ENCODE results near the gene VASP. TPM values are rescaled to one million over a fixed set of nuclear protein-coding genes. Genes with fewer than 3 reads are reported as not detected.

VASP gene
- total and polyA plus RNA-seq, 2 donors (not counting 3 experiments of a cell fraction or from before 2014, with no cell fraction given), result 94.3 to 154 TPM

- no peaks in the 10 kb centered on the region for H3K27me3 ChIP-seq (ENCODE audit: control insufficient read depth in 2 of 2, insufficient read depth in 2 of 2, low read length in 2 of 2)
- FAIRE-seq, result no peak
Measured at GRCh38 chr19:45489216-45489855, 17.9 kb upstream of the VASP start.

More at GRCh38 chr19:45489216-45489855, 17.9 kb upstream of the VASP start:
- H3K4me1 ChIP-seq (ENCODE audit: control insufficient read depth, extremely low read depth, insufficient read depth, low read length), result peaks cover 11% of the 10 kb centered on the region
- H3K4me2 ChIP-seq (ENCODE audit: insufficient read depth, low read length), result no peak overlapping the region
- DNase-seq (ENCODE audit: low read depth, low spot score), result no peak
- dilution Hi-C loops (cut with MboI; ENCODE audit: extremely low pct_ligation_motif_present, low sequenced_read_pairs) (no loop called here), intact Hi-C loops (cut with micrococcal nuclease) (no loop called here)
- H3K79me2 ChIP-seq (ENCODE audit: control insufficient read depth, insufficient read depth, low read length), result no peaks in the 10 kb centered on the region
- no peak overlapping the region for H3K9ac ChIP-seq (replicated peaks; ENCODE audit: extremely low read depth, insufficient read depth, low read length)
- H3K9me1 ChIP-seq (replicated peaks; ENCODE audit: control insufficient read depth, extremely low read depth, insufficient read depth, low read length), result no peaks in the 10 kb centered on the region
- POLR2A ChIA-PET, result no interaction called here
- H3K4me3 ChIP-seq (replicated peaks in 1 of 3; ENCODE audit: insufficient read depth in 1 of 3, low read depth in 1 of 3, low read length in 3 of 3), result no peak overlapping the region
- H3K27ac ChIP-seq (ENCODE audit: insufficient read depth, low read depth, low read length), result no peak overlapping the region
- H4K20me1 ChIP-seq (replicated peaks; ENCODE audit: control insufficient read depth, extremely low read depth, insufficient read depth, low read length), result no peaks in the 10 kb centered on the region
- BruUV-seq (replicated peaks), result no TSS peak
- TF ChIP-seq POLR2A (IDR thresholded peaks at IDR 0.05; ENCODE audit: low read depth, low read length) (no peak), FOS (IDR thresholded peaks at IDR 0.05; ENCODE audit: borderline replicate concordance, insufficient read depth, low read length) (no peak), GATA2 (IDR thresholded peaks at IDR 0.05; ENCODE audit: insufficient read depth, insufficient read length, low read depth, low read length) (no peak), MYC (IDR thresholded peaks at IDR 0.05; ENCODE audit: low read depth, low read length) (no peak), POLR2AphosphoS5 (IDR thresholded peaks at IDR 0.05; ENCODE audit: insufficient read depth, low read depth, low read length) (no peak), EZH2 (IDR thresholded peaks at IDR 0.05; ENCODE audit: borderline replicate concordance, low read depth, low read length, severe bottlenecking) (no peak), JUN (IDR thresholded peaks at IDR 0.05; ENCODE audit: borderline replicate concordance, insufficient read depth, insufficient read length, low read depth) (no peak)
- TF ChIP-seq, protein P1, sequence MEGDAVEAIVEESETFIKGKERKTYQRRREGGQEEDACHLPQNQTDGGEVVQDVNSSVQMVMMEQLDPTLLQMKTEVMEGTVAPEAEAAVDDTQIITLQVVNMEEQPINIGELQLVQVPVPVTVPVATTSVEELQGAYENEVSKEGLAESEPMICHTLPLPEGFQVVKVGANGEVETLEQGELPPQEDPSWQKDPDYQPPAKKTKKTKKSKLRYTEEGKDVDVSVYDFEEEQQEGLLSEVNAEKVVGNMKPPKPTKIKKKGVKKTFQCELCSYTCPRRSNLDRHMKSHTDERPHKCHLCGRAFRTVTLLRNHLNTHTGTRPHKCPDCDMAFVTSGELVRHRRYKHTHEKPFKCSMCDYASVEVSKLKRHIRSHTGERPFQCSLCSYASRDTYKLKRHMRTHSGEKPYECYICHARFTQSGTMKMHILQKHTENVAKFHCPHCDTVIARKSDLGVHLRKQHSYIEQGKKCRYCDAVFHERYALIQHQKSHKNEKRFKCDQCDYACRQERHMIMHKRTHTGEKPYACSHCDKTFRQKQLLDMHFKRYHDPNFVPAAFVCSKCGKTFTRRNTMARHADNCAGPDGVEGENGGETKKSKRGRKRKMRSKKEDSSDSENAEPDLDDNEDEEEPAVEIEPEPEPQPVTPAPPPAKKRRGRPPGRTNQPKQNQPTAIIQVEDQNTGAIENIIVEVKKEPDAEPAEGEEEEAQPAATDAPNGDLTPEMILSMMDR (IDR thresholded peaks at IDR 0.05; ENCODE audit: extremely low read depth in 1 of 2, insufficient read depth in 1 of 2, low read depth in 1 of 2, low read length in 2 of 2), result no peak
- TF ChIP-seq, protein P2, sequence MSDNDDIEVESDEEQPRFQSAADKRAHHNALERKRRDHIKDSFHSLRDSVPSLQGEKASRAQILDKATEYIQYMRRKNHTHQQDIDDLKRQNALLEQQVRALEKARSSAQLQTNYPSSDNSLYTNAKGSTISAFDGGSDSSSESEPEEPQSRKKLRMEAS (IDR thresholded peaks at IDR 0.05; ENCODE audit: insufficient read depth, insufficient read length), result no peak
- CTCF ChIA-PET, result interaction anchor here (1.0 to 3.2 kb wide), 3 partner anchors 19 to 61 kb away, joined by 3 to 18 read pairs (median 3); no protein-coding TSS in a partner anchor
- no peak overlapping the region for H2AFZ ChIP-seq (ENCODE audit: low read depth, low read length)
- H3K36me3 ChIP-seq (ENCODE audit: control insufficient read depth in 2 of 2, extremely low read depth in 1 of 2, insufficient read depth in 2 of 2, low read length in 2 of 2), result no peaks in the 10 kb centered on the region
- no peaks in the 10 kb centered on the region for H3K9me3 ChIP-seq (replicated peaks; ENCODE audit: control insufficient read depth, insufficient read depth, low read length)
